Measurements from ENCODE around the gene SCFD2. TPM values are rescaled to one million over a fixed set of nuclear protein-coding genes. Genes with fewer than 3 reads are reported as not detected.
A peak's percentile ranks its signal among the peaks of the same experiment; 100 is the strongest.

Gene SCFD2
- total RNA-seq, 1 experiment from 2014 or later: 7.4 TPM

- intact Hi-C loops (cut with micrococcal nuclease; ENCODE audit: unreplicated experiment) (loop anchor here (10.0 kb wide), 5 partner anchors 59 to 1219 kb away; partner anchors contain the start of gene SCFD2), in situ Hi-C loops (cut with HindIII; ENCODE audit: low pct_unique_long_range_greater_than_20kb, low sequenced_read_pairs) (no loop called here)
- Histone ChIP-seq H3K4me3 (ENCODE audit: low read depth in 2 of 2, low read length in 2 of 2) (no peak overlapping the region), H3K27ac (ENCODE audit: low read length) (no peak overlapping the region), H3K4me1 (ENCODE audit: control insufficient read depth, insufficient read depth, low read length) (0 out of 2 replicates have a peak, but pooled peaks cover 4% of the 10 kb centered on the region), H3K9me3 (ENCODE audit: control insufficient read depth, insufficient read depth, low read depth, low read length) (no peaks in the 10 kb centered on the region), H3K27me3 (ENCODE audit: control insufficient read depth, insufficient read depth, low read length) (no peaks in the 10 kb centered on the region), H3K36me3 (ENCODE audit: control insufficient read depth, insufficient read depth, low read length) (no peaks in the 10 kb centered on the region)
- TF ChIP-seq SIN3A (IDR thresholded peaks at IDR 0.05; ENCODE audit: borderline replicate concordance, insufficient read depth, low read depth, low read length) (no peak), POLR2AphosphoS5 (IDR thresholded peaks at IDR 0.05; ENCODE audit: low read depth, low read length) (no peak), REST (IDR thresholded peaks at IDR 0.05; ENCODE audit: insufficient read depth in 1 of 2, low read depth in 2 of 2, low read length in 1 of 2) (no peak), CTCF (IDR thresholded peaks at IDR 0.05) (no peak)
- BruUV-seq (replicated peaks): no TSS peak
- POLR2A ChIA-PET: no interaction called here
- DNase-seq (ENCODE audit: low read depth, low spot score) (no peak), ATAC-seq (no peak)
- CTCF ChIA-PET: interaction anchor here (0.6 to 0.8 kb wide), 2 partner anchors 40 to 1218 kb away, joined by 3 read pairs; no protein-coding TSS in a partner anchor
Observed at GRCh38 chr4:53016099-53016820, 349.6 kb downstream of the SCFD2 start.

- DNase-seq (ENCODE audit: low read depth, low spot score) (no peak), ATAC-seq (no peak)
- no peak overlapping the region for H3K27ac ChIP-seq (ENCODE audit: low read length)
- no peak overlapping the region for H3K4me3 ChIP-seq (ENCODE audit: low read depth in 2 of 2, low read length in 2 of 2)
- no peaks in the 10 kb centered on the region for H3K9me3 ChIP-seq (ENCODE audit: control insufficient read depth, insufficient read depth, low read depth, low read length)
- no peaks in the 10 kb centered on the region for H3K36me3 ChIP-seq (ENCODE audit: control insufficient read depth, insufficient read depth, low read length)
- ChIA-PET POLR2A (interaction anchor here (0.5 kb wide), 1 partner anchor 29 kb away, joined by 3 read pairs; no protein-coding TSS in a partner anchor), CTCF (no interaction called here)
- intact Hi-C loops (cut with micrococcal nuclease; ENCODE audit: unreplicated experiment) (loop anchor here (10.0 kb wide), 5 partner anchors 59 to 1219 kb away; partner anchors contain the start of gene SCFD2), in situ Hi-C loops (cut with HindIII; ENCODE audit: low pct_unique_long_range_greater_than_20kb, low sequenced_read_pairs) (no loop called here)
- TF ChIP-seq SIN3A (IDR thresholded peaks at IDR 0.05; ENCODE audit: borderline replicate concordance, insufficient read depth, low read depth, low read length) (no peak), CTCF (IDR thresholded peaks at IDR 0.05) (peak; percentile 61; the same call in 1 of the 2 replicates)
- BruUV-seq (replicated peaks): no TSS peak
- H3K27me3 ChIP-seq (ENCODE audit: control insufficient read depth, insufficient read depth, low read length): no peaks in the 10 kb centered on the region
- H3K4me1 ChIP-seq (ENCODE audit: control insufficient read depth, insufficient read depth, low read length): 0 out of 2 replicates have a peak, but pooled peaks cover 4% of the 10 kb centered on the region
Observed at GRCh38 chr4:53015681-53016080, 350.2 kb downstream of the SCFD2 start.
